Stimulated activated CD4-positive, alpha-beta T cell treated with anti-CD3 and anti-CD28 coated beads, Interleukin-2, amount 100 ng/mL, for 24 hours (primary cell): Measurements from ENCODE around the gene RRP1B.
A peak's percentile ranks its signal among the peaks of the same experiment; 100 is the strongest.

Experiments
- DNase-seq, 2 donors: peaks; one replicate each; pipeline ENCODE4 v3.0.0-alpha.2; 2020

RRP1B gene

DNA sequence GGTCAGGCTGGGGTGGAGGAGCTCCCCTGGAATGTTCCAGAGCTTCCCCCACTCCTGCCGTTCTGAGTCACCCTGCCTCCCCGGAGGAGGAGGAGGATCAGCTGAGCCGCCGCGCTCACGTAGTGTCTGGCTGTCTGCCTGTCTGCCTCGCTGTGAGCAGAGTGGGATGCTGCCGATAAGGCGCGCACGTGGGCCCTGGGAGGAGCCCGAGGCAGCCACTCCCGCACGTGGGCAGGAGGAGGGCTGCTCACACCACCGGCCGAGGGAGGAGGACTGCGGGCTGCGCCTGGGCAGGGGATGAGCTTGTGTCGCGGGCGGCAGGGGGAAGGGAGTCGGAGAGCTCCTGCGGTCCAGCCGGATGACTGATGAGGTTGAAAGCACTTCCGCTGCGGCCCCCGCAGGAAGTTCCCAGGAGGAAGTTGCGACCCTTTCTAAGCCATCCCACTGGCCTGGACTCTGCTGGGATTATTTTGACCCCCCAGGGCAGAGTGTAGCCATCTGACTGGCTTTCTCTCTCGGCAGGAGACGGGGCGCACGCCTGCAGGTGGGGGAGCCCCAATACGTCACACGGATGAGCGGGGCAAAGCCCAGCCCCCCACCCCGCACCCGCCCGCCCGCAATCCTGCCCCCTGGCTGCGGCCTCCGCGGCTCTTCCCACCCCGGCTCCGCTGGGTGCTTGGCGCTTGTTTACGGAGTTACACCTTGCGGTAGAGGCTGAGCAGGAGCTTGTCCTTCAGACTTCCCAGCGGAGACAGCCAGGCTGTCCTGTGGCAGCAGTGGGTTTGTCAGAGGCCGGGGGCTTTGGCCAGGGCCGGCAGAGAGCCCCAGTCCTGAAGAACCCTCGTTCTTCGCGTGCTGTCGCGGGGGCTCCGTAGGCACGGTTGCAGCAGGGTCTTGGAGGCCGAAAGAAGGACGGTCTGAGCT is 69.4 kb downstream of the RRP1B start:
- peak; percentile 80 to 88 for DNase-seq

DNA sequence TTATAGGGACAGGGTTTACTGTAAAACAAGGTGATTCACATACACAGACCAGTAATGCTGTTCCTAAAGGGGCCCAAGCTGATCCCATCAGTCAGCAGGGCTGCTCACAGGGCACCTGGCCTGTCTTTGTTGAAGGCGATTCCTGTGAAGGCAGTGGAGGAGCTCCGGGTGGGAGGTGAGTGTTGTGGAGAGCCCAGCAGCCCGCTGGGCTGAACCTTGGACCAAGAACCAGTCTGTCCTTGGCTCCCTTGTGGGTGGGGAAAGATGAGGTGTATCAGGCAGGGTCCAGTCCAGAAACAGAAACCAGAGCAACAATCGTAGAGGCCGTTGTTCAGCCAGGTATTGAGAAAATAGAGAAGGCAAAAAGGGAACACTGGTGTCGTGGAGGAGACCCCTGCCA is 72.1 kb downstream of the RRP1B start:
- DNase-seq = no peak

DNA sequence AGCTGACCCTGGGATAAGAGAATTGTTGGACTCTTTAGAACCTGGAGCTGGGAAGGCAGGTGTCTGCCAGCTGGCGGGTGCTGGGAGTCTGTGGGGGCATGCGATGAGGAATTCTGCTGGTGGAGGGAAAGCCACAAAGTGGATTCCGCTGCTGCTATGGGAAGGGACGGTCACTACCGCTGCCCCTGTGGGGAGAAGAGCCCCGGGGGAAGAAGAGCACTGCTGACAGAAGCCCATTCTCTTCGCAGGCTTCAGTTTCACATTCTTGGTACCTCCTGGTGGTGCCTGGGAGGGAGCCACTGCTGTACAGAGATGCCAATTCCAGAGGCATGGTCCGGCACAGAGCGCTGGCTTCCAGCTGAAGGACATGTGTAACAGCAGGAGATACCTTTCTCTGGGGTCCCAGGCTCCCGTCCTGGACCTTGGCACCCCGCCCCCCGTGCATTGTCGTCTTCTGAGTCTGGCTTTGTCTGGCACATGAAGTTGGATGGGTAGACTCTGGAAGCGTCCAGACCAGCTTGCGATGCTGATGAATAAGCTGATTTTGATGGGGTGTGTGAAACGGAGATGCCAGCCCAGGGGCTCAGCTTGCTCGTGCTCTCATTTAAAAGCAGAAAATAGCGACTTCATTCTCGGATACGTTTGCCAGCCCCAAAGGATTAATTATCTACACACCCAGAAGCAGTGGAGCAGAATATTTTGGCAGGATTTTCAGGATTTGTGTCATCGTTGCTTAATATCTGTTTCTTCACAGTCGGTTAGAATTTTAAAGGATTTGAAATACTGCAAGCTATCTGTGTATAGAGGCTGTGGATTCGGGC is 72.7 kb downstream of the RRP1B start:
- no peak for DNase-seq

GRCh38 chr21:43733060-43733459 is 73.7 kb downstream of the RRP1B start:
- DNase-seq = no peak

DNA sequence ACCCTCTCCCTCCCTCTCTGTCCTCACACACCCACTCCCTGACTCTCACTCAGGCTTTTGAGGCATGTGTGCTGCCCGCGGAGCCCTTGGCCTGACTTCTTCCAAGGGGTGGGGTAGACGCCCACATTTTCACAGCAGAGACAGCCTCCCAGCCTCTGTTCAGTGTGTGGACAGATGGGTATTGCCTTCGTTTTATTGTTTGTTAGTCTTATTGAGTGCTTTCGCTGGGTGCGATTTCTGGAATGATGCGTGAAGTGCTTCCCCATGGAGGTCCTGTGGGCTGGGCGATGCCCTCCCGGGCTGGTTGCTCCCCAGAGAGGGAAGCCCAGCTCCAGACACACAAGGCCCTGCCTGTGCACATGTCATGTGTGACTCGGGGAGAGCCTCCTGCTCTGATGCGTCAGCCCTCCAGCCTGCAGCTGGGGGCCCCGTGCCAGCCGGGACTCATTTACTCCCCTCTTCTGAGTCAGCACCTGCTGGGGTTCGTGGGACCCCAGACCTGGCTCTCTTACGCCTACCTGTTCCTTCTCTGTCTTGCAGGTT is 74.2 kb downstream of the RRP1B start:
- no peak for DNase-seq

DNA sequence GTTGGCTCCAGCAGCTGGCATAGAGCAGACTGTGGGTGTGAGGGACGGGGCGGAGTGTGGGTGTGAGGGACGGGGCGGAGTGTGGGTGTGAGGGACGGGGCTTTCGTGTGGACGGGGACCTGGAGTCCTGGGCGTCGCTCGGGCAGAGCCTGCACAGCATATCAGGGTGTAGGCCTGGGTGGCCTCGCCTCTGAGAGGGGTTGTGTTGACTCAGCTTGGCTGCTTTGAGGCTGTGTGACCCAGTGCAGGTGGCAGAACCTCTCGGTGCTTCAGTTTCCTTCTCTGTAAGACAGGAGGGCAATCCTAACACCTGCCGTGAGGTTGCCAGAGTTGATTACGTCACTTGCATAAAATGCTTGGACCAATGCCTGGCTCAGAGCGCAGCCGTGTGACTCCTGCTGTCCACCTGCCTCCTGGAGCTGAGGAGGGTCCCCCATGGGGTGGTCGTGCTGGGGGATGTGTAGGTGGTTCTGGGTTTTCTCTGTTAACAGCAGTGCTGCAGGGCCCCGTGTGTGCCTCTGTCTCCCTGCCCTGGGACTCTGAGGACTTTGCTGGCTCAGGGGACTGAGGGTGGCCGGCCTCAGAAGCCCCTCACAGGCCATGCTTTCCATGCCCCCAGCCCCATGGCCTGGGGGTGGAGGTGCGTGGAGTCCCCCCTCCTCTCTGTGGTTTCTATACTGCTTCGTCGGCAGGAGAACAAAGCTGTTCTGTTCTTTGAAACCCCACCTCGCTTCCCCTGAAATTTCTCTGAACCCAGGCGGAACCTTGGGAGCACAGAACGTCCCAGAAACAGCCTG is 75.0 kb downstream of the RRP1B start:
- no peak for DNase-seq

- no peak for DNase-seq
Observed at GRCh38 chr21:43734928-43735229, 75.5 kb downstream of the RRP1B start.

DNA sequence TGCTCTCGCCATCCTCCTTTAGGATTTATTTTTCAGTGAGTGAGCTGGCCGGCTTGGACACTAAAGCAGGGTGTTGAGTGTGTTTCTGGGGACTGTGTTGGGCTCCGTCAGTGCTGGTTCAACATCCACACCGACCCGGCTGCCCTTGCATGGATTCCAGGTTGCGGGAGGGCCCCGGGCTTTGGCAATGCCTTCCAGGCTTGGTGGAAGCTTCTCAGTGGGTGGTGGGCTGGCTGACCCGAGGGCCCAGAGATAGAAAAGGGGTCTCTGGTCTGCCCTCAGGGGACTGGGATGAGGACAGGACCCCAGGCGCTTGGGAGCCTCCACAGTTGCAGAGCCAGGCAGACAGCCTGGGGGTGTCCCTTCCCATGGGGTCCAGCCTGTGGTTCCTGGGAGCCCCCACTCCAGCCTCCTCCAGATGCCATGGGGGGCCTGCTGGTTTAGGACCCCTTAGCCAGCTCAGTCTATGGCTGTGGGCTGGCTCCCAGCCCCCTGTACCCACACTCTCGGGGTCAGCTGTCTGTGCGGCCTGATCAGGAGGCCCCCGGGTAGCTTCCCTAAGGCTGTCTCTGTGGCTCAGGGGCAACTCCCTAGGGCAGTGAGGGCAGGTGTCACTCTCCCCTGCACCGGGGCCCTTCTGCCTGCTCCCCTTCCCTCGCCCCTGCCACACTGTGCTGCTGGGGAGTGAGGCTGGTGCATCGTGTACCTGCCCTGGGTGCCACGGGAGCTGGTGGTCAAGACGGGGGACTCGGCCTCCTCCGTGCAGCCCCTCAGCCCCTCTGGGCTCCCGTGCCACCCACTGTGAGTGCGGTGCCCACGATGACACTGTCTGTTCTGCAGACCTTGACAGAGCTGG is 76.1 kb downstream of the RRP1B start:
- no peak for DNase-seq

- DNase-seq = no peak
Observed at GRCh38 chr21:43736224-43736883, 77.0 kb downstream of the RRP1B start.

DNA sequence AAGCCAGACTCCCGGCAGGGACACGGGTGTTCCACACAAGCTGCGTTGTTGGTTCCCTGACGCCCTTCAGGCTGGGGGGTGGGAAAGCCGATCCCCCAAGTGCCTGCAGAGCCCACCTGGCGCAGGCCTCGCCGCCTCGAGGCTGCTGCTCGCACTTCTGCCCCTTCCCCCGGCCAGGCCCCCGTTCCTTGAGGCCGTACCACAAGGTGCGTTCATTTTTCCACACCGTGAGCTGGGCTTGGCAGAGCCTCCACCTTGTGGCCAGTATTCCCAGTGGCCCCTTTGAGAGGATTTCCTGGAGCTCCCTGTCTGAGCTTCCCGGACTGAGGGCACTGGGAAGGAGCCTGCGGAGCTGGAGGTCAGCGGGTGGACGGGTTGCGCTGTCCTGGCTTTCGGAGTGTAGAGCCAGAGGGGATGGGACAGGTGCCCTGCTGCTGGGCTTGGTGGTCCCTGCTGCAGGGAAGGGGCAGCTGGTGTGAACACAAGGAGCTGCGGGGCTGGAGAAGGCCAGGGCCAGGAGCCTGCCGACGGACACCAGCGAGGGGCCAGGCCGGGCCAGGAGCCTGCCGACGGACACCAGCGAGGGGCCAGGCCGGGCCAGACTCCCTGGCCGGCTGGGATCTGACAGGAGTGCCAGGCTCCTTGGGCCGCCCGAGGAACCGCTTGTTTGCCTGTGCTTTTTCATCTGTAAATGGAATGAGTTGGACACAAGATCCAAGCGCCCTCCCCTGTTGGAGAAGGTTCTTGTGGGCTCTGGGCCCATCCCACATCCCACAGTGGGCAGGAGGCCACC is 78.0 kb downstream of the RRP1B start:
- no peak for DNase-seq

DNA sequence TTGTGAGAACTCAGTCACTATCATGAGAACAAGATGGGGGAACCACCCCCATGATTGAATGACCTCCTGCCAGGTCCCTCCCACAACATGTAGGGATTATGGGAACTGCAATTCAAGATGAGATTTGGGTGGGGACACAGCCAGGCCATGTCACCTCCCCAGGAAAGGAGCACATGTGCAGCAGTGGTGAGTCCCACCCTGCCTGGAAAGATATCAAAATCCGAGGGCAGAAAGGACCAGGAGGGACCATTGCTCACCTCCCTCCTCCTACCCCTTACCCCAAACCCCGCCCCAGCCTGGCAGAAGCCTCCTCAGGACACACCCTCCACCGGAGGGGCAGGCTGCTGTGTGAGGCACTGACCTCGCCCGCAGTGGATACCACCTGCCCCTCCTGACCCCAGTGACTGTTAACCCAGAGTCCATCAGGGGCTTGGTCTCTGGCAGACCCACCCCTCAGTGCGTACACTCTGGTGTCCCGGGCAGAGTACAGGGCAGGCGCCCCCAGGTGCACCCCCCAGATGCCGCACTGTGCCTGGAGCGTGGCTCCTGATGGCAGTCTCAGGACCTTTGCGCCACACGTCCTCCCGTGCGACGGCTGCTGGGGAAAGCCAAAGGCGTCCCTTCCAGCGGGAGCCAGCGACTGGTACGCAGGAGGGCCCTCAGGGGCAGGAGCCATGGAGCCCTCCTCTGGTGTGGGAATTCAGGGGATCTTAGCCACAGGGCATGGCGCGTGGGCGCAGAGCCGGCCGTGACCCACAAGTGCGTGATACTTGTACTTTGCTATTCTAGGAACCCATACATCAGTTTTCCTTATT is 80.5 kb downstream of the RRP1B start:
- DNase-seq = no peak

- no peak for DNase-seq
Observed at GRCh38 chr21:43740497-43741156, 81.3 kb downstream of the RRP1B start.

DNA sequence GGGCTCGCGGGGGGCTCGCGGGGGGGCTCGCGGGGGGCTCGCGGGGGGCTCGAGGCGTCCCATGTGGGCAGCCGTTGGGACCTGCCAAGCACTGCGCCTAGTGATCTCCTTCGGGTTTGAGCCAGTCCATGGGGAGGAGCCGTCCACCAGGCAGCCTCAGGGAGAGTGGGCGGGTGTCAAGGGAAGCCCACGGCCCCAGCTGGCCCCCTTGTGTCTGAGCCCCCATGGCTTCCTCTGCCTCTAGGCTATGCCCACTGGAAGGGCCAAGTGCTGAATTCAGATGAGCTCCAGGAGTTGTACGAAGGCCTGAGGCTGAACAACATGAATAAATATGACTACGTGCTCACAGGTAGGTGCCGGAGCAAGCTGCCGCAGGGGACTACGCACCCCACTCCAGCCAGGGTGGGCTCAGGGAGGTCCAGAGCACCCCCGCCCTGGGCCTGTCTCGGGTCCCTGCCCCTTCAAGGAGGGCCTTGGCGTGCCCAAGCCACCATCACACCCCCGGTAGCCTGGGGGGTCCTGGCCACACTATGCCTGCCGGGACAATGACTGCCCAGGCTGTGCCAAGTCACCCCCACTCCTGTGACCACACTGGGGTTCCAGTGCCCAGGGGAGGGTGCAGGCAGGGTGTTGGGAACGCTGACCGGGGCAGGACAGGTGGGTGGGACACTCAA is 82.2 kb downstream of the RRP1B start:
- DNase-seq = no peak

DNA sequence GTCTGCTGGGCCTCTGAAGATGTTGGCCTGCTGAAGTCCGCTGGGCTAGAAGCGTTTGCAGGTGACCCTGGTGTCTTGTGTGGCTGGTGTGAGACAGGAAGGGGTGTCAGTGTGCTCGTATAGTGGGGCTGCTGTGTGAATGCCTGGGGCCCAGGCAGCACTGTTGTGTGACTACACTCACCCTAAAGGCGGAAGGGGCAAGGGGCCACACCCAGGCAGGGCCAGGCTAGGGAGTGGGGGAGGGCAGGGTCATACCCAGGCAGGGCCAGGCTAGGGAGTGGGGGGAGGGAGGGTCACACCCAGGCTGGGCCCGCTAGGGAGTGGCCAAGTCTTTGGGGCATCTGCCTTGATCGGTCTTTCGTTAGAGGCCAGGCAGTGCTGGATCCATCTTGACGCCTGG is 84.6 kb downstream of the RRP1B start:
- no peak for DNase-seq

- DNase-seq = no peak
Observed at GRCh38 chr21:43744725-43745124, 85.4 kb downstream of the RRP1B start.
